ENCODE results near the gene FAHD2B.
"Not testable (repeated sequence)": the region's sequence is repeated elsewhere in the genome, so short reads cannot be mapped to it uniquely, and the experiment has no call there.

GRCh38 chr2:97112320-97113049, 17.8 kb upstream of the FAHD2B start:
- peak; percentile 75 for TF ChIP-seq CTCF (IDR thresholded peaks at IDR 0.05; ENCODE audit: low read depth, low read length, missing input control)
- TF ChIP-seq FOXA1, SP1, ZBTB33, YY1, JUND, REST, RXRA, ATF3, FOXA2 (IDR thresholded peaks at IDR 0.05): not testable (repeated sequence)
- TF ChIP-seq MAX (IDR thresholded peaks at IDR 0.05): peak; percentile 19
- TF ChIP-seq RAD21 (IDR thresholded peaks at IDR 0.05): peak; percentile 88

Measured in liver (tissue), 3 donors.